GM21576 (cell line): Measurements from ENCODE around the gene TUBGCP3.

ENCODE experiments used
- ATAC-seq: cut with Tn5 transposase; IDR thresholded peaks from one replicate; pipeline ENCODE4 v1.9.1; 2021; ENCODE audit warnings: mild to moderate bottlenecking, moderate library complexity; ENCODE audit not compliant: unreplicated experiment

TUBGCP3 gene

GRCh38 chr13:112455476-112456059, 132.4 kb downstream of the TUBGCP3 start:
- no peak for ATAC-seq

DNA sequence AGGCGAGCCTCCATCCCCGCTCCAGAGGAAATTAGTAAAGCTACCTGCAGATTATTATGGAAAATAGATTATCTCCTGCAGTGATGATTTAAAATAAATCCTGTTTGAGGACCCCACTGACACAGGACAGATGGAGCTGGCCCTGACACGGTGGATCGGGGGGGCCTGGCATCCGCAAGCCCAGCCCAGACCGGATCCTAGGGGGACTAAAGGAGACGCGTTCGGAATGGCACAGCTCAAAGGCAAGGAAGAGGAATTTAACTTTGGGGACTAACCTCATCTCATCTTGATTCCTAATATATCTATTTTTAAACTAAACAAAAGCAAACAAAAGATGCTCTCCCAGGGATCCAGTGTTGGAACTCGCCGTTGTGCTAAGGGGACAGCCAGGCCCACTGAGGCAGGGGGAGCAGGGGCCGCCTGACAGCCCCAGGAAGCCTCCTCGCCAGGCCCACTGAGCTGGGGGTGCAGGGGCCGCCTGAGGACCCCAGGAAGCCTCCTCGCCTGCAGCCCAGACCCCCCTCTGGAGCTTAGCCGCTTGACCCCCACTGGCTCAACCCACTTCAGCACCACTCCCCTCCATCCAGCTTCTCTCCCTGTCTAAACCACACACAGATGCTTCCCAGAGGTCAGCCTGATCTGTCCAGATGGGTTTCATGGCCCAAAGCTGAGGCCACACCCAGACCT, 133.2 kb downstream of the TUBGCP3 start:
- ATAC-seq, result no peak

DNA sequence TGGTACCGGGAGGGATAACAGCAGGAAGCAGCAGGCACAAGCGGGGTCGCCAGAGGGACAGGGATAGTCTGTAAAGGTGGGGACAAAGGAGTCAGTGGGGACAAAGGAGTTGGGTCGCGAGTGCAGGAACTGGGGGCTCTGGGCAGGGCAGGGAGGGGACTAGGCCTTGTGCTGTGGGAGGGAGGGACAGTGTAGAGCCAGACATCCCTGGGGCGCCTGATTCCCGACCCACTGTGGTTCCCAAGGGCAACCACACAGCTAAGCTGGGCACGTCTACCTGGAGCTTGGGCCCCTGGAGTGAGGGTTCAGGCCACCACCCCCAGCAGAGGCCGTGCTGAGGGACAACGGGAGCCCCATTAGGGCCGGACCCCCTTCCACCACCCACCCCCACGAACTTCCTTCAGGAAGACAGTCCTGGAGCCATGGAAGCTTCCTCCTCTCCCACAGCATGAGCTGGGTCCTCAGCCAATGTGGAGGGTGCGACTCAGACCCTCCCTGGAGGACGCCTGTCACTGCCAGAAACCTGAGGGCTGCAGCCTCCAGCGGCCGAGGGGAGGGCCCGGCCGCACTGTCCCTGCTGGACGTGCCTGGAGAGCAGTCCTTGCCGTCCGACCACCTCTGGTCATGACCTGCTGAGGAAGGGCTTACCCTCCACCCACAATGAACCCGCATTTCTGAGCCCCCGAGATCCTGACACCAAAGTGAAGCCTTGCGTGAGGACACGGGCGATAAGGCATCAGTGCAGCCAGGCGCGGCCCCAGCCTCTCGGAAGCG, 133.9 kb downstream of the TUBGCP3 start:
- no peak for ATAC-seq

DNA sequence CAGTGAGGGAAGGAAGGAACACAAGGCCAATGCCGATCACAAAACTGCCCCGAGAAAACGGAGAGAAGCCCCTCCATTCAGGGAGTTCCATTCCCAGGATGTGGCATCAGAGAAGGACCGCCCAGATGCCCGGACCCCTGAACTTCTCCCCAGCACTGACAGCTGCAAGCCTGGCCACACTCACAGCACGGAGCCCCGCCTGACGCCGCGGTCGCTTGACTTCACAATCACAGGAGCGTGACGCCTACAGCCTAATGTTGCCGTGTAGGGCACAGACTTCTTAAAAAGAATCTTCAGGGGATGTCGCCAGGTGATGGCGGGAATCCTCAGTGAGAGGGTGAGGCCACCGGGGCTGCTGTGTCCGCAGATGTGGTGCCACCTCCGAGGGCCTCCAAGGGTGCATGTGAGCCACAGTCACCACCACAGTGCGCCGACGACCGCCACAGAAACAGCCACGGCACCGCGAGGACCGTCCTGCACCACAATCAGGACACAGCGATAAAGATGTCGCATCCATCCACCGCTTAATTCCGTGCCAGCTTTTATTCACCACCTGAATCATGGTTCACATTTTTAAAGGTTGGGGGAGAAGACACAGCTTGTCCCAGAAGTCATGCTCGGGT, 134.6 kb downstream of the TUBGCP3 start:
- ATAC-seq, result no peak

DNA sequence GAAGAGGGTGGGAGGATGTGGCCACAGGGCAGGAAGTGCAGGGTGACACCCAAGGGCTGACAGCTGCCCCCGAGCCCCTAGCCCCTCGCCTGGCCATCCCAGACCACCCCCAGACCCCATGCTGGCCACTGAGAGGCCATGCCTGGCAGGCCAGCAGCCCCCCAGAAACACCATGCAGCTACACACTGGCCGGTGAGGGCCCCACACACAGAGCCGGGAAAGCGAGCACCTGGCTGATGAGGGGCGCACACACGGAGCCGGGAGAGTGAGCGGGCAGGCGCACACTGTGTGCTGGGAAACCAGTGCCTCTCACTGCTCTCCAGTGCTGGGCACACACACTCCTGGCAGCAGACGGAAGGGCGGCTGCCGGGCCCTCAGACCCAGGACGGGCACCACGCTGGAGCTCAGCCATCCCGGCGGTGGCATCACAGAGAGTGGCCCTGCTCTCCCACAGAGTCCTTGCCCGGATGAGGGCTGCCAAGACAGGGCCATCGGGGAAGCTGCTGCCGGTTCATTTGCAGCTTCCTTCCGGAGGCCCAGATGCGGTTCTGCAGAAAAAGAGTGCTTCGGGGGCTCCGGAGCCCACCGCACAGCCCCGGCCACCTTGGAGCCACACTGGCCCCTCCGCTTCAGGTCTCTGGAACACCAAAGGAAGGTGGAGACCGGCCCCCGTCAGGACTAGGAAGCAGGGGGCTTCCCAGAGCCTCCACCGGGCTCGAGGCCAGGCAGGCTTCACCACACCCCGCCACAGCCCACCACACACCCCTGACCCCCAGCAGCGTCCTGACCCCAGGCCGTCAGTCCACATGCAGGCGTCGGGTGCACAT, 135.4 kb downstream of the TUBGCP3 start:
- no peak for ATAC-seq

DNA sequence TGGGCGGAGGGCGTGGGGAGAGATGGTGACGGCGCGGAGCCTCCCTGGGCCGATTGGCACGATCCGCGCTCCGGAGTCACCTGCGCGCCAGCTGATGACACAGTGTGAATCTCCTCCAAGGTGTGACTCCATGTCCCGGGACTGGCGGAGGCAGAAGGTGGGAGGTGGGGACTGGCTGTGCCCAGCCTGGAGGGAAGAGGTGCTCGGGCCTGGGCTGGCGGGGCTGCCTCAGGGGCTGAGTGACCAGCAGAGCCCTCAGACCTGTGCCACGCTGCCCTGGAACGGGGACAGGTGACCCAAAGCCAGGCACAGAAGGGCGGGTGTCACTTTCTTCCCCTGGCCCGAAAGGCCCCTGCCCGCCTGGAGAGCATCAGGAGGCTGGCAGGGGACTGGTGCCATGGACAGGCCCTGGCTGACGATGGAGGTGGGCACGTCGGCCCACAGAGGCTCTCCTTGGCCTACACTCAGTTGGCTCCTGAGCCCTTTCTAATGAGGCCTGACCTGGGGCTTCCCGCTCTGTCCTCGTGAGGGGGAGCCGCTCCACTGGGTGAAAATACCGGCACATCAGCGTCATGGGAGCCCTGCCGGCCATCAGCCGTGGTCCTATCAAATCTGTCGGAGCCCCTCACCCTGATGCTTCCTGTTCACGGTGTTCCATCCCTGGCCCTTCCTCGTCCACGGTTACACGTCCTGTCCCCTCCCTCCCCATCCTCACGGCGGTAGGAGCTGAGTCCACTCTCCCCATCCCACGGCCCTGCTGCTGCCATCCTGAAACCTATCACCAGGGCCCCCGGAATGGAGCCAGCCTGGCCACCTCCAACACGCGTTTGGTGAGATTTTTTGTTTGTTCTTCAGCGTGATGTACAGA, 136.2 kb downstream of the TUBGCP3 start:
- no peak for ATAC-seq

- no peak for ATAC-seq
Measured at GRCh38 chr13:112450904-112451240, 137.1 kb downstream of the TUBGCP3 start.

DNA sequence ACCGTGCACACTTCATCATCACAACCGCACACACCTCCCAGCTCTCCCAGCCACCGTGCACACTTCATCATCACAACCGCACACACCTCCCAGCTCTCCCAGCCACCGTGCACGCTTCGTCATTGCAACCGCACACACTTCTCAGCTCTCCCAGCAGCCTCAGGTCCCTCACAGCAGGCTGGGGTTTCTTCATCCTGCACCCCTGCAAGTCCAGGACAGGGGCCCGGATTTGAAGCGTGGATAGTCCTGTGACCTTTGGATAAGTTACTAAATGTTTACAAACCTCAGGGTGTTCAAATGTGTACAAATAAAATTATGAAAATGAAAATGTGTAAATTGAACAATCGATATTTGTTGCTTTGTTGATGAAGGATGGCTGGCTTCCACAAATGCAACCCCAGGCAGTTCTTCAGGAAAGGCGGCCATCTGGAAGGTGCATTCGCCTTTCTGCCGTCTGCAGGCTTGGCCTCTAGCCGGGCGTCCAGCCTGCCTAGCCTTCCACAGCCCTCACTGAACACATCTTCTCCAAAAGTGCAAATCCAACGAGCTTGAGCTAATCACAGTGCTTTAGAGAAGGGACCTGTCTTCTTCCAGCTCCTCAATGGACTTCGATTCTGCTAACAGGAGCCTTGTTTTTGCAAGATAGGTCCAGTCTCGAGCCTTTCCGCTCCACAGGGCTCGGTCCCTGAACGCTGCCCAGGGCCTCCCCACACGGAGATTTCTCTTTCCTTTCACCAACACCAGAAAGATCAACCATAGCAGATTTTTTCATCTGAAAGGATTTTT, 137.6 kb downstream of the TUBGCP3 start:
- no peak for ATAC-seq

DNA sequence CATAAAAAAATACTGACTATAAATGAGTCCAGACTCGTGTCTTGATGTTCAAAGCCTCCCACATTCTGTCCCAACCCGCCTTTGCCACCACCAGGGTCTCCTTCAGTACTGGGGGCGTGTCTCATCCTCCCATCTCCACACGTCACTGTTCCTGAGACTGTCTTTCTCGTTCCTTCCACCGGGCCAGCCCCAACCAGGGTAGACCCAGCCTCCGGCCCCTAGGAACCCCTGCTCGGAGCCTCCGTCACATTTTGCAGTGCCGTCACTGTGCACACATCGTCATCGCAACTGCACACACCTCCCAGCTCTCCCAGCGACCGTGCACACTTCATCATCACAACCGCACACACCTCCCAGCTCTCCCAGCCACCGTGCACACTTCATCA, 138.4 kb downstream of the TUBGCP3 start:
- no peak for ATAC-seq

DNA sequence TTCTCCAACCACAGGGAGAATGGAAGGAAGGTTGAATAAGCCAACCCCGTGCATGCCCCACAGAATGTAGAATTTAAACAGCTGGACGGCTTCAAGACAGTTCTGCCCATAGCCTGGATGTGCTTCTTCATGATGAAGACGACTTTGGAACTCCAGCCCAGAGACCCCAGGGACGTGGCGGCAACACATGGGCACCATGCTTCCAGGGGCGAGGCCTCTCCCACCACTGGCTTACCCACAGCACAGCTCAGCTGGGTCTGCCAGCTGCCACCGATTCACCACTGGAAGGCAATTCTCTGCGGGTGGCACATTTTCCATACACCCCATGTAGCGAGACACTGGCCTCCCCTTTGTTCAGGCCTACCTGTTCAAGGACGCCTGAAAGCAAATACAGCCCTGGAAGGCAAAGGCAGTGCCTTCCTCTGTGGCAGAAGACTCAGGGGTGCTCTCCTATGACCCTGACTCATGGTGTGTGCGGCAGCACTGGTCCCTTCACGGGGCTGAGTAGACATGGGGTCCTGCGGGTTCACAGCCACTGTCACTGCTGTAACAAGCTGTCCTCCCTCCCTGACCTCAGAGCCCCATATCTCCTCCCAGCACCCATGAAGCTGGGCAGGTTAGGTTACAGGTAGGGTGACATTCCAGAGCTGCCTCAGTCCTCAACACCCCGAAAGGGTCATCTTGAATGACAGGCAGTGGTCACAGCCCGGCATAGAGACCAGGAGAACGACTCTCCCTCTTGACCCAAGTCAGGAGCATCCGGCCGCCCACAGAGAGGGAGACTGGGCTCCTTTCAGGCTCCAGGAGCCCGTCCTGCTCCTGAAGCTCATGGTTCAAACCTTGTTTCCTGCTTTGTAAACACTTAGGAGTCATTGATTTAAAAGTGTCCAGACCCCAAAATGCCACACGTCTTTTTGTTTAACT, 139.1 kb downstream of the TUBGCP3 start:
- ATAC-seq, result no peak

- no peak for ATAC-seq
Measured at GRCh38 chr13:112447761-112448603, 140.0 kb downstream of the TUBGCP3 start.

DNA sequence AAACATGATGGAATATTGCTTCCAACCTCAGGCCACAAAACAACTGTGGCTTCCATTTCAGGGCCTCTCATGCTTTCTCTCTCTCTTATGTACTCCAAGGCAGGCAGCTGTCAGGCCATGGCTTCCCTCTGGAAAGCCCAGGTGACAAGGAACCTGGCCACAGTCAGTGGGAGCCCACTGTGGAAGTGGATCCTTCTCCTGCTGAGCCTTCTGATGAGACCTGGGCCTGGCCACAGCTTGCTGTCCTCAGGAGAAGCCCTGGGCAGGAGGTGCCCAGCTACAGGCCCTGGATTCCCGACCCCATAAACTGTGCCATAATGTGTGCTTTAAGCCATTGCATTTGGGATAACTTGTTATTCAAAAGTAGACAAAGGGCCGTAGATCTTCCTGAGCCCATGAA, 140.6 kb downstream of the TUBGCP3 start:
- ATAC-seq, result no peak

- ATAC-seq, result no peak
Measured at GRCh38 chr13:112446867-112447266, 141.1 kb downstream of the TUBGCP3 start.

- no peak for ATAC-seq
Measured at GRCh38 chr13:112446347-112446861, 141.5 kb downstream of the TUBGCP3 start.

- no peak for ATAC-seq
Measured at GRCh38 chr13:112445411-112446271, 142.3 kb downstream of the TUBGCP3 start.
